NCI-H2081 (cell line): ENCODE measurements around the gene SIRT1.
"Not testable (repeated sequence)": the region's sequence is repeated elsewhere in the genome, so short reads cannot be mapped to it uniquely, and the experiment has no call there.

Source experiments
- DNase-seq, 2 experiments: peaks; one replicate each; lab custom pipeline; 2025; lab: John Stamatoyannopoulos, UW

SIRT1 gene

DNA sequence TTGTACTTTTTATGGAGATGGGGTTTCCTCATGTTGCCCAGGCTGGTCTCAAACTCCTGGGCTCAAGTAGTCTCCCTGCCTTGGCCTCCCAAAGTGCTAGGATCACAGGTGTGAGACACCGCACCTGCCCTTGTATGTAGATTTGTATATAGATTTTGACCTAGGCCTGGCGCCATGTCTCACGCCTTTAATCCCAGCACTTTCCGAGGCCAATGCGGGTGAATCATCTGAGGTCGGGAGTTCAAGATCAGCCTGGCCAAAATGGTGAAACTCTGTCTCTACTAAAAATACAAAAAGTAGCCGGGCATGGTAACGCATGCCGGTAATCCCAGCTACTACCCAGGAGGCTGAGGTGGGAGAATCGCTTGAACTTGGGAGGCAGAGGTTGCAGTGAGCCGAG lies 7.0 kb upstream of the SIRT1 start:
- DNase-seq = not testable (repeated sequence)

DNA sequence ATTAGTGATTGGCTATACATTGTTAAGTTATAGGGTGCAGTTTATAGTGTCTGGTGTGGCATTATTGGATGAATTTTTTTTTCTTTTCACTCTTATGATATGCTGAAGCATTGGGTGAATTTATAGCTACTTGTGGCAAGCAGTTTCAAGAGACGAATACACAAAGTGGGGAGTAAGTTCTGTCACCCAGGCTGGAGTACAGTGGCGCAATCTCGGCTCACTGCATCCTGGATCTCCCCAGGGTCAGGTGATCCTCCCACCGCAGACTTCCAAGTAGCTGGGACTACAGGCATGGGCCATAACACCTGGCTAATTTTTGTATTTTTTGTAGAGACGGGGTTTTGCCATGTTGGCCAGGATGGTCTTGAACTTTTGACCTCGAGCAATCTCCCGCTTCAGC lies 6.3 kb upstream of the SIRT1 start:
- DNase-seq = no peak

DNA sequence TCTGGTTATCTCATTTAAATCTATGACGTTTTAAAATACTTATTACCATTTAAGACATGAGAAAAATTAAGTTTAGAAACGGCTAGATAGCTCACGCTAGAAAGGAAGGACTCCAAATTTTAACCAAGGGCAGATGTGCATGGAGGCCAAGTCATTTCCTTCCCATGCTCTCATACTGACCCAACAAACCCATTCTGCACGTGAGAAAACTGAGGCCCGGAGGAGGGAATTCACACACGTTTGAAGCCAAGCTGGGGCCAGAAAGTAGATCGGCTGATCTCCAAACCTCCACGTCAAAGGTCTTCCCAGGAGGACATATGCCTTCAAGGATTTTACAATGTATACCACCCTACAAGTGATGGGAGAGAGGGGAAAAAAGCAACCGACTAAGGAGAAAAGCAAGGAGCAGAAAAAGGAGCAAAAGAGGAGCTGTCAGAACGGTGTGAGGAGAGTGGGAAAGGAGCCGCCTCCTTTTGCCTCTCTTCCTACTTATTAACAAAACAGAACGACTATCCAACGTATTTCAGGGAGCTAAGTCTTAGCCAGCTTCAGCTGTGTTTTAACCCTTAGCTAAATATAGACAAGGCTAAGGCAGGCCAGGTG lies 645 bp upstream of the SIRT1 start:
- no peak for DNase-seq

DNA sequence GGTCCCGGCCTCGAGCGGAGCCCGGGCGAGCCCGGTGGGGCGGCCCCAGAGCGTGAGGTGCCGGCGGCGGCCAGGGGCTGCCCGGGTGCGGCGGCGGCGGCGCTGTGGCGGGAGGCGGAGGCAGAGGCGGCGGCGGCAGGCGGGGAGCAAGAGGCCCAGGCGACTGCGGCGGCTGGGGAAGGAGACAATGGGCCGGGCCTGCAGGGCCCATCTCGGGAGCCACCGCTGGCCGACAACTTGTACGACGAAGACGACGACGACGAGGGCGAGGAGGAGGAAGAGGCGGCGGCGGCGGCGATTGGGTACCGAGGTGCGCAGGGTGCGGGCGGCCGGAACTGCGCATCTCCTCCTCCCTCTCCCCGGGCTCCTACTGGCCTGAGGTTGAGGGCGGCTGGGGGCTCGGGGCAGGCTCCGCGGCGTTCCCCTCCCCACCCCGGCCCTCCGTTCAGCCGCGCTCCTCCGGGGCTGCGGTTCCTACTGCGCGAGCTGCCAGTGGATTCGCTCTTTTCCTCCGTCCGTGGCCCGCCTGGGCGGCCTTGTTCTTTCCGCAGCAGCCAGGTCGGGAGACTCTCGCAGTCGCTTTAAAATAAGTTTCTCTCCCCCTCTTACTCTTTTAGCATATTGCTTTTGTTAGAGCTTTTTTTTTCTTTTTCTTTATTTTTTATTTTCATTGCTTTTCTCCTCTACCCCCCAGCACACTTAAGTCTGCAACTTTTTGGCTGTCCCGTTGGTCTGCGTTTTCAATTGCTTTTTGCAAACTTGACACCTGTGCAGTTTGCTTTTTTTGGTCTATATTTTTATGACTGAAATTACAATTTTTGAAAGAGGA lies 600 bp downstream of the SIRT1 start:
- DNase-seq = peak; percentile 44 to 66

DNA sequence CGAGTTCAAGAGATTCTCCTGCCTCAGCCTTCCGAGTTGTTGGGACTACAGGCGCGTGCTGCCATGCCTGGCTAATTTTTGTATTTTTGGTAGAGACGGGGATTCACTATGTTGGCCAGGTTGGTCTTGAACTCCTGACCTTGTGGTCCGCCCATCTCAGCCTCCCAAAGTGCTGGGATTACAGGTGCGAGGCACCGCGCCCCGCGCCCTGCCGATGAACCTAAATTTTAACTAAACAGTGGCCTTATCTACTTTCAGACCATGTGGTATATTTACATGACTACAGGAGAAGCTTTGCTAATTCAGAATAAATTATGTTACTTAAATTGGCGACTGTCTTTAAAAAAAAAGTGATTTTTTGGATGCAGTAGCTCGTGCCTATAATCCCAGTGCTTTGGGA lies 9.2 kb downstream of the SIRT1 start:
- no peak for DNase-seq

DNA sequence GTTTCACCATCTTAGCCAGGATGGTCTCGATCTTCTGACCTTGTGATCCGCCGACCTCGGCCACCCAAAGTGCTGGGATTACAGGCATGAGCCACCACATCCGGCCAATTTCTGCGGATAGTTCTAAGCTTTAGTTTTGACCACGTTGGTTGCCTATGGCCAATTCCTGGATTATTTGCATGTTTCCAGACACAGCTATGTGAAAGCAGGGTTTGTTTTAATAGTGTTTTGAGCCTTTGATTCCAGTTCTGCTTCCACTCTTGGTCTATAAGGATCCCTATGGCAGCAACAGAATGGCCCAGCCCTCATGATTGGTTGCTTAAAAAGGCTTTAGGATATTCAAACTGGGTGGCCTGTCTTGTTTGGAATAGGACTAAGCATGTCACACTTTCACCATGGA lies 19.1 kb downstream of the SIRT1 start:
- DNase-seq = no peak

DNA sequence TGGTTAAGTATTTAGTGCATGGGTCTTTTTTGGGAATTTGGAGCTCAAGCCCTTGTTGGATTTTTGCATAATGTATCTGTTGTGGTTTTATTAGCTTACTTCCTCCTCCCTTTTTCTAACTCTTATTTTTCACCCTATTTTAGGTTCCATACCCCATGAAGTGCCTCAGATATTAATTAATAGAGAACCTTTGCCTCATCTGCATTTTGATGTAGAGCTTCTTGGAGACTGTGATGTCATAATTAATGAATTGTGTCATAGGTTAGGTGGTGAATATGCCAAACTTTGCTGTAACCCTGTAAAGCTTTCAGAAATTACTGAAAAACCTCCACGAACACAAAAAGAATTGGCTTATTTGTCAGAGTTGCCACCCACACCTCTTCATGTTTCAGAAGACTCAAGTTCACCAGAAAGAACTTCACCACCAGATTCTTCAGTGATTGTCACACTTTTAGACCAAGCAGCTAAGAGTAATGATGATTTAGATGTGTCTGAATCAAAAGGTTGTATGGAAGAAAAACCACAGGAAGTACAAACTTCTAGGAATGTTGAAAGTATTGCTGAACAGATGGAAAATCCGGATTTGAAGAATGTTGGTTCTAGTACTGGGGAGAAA lies 28.0 kb downstream of the SIRT1 start:
- DNase-seq = no peak

DNA sequence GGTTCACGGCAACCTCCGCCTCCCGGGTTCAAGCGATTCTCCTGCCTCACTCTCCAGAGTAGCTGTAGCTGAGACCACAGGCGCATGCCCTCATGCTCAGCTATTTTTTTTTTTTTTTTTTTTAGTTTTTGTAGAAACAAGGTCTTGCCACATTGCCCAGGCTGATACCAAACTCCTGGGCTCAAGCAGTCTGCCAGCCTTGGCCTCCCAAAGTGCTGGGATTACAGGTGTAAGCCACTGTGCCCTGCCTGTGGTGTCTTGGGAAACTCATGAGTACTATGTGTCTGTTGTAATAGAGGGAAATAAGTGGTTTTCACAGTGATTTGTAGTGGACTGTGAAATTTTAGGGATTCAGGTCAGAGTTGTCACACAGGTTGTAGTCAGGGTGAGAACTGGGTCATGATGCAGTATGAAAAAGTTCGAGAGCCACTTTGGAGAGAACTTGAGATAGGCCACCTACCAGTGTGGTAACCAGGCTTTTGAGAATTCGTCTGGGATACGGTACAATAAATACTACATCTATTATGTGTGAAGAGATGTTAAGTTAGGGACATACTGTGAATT lies 30.4 kb downstream of the SIRT1 start:
- no peak for DNase-seq

DNA sequence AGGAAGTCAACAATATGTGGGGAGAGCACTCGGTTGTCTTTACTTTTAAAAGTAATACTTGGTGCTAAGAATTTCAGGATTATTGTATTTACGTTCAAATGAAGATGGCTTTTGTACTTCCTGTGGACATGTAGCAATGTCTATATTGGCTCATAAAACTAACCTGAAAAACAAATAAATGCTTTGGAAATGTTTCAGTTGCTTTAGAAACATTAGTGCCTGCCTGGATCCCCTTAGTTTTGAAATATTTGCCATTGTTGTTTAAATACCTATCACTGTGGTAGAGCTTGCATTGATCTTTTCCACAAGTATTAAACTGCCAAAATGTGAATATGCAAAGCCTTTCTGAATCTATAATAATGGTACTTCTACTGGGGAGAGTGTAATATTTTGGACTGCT lies 32.7 kb downstream of the SIRT1 start:
- no peak for DNase-seq

DNA sequence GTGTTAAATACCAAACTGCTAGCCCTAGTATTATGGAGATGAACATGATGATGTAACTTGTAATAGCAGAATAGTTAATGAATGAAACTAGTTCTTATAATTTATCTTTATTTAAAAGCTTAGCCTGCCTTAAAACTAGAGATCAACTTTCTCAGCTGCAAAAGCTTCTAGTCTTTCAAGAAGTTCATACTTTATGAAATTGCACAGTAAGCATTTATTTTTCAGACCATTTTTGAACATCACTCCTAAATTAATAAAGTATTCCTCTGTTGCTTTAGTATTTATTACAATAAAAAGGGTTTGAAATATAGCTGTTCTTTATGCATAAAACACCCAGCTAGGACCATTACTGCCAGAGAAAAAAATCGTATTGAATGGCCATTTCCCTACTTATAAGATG lies 33.2 kb downstream of the SIRT1 start:
- DNase-seq = no peak

DNA sequence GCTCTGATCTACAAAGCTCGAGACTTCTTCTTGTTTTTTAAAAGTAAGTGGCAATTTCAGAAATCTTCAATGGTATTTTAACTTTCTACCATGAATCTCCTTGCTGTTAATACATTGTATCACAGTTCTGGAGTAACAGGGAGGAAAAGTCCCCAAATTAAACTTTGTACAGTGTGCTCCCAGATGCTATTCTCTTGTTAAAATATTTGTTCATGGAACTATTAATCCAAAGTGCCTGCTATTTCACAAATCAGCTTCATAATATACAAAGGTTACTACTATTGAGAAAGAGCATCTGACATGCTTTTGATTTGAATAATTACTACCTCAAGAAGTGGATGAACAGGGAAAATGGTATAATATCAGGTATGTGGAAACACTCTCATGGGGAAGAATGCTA lies 36.6 kb downstream of the SIRT1 start:
- DNase-seq = no peak

DNA sequence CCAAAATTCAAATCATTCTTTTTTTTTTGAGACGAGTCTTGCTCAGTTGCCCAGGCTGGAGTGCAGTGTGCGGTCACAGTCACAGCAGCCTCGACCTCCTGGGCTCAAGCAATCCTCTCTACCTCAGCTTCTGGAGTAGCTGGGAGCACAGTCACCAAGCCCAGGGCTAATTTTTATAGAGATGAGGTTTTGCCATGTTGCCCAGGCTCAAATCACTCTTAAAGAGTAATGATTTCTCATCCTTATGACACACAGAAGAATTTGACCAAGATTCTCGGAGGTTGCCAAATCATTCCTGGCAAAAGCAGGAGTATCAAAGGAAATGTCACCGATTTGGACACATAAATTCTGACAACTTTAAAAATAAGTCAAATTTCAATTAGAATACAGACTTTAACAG lies 39.1 kb downstream of the SIRT1 start:
- no peak for DNase-seq

DNA sequence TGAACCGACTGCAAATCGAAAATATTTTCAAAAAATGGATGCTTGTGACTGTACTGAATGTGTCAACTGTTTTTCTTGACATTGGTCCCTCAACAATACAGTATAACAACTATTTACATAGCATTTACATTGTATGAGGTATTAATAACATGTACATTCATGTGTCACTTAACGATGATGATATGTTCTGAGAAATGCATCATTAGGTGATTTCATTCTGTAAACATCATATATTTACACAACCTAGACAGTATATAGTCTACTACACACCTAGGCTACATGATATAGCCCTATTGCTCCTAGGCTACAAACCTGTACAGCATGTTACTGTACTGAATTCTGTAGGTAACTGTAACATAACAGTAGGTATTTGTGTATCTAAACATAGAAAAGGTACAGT lies 39.7 kb downstream of the SIRT1 start:
- no peak for DNase-seq

DNA sequence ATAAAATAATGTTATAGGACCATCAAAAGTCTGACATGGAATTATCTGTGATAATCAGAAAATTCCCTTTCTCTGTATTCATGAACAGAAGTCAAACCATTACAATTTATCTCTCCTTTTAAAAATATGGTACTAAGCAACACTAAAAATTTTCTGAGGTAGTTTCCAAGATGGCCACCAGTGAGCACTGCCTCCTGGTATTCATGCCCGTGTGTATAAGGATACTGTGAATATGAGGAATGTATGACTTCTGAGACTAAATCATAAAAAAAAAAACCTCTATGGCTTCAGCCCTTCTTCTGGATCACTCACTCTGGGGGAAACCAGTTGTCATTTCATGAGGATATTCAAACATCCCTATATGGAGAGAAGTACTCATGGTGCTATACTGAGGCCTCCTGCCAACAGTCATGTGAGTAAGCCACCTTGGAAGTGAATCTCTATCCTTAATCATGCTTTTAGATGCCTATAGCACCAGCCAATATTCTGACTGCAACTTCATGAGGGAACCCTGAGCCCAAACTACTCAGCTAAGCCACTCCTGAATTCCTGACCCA lies 41.1 kb downstream of the SIRT1 start:
- no peak for DNase-seq

DNA sequence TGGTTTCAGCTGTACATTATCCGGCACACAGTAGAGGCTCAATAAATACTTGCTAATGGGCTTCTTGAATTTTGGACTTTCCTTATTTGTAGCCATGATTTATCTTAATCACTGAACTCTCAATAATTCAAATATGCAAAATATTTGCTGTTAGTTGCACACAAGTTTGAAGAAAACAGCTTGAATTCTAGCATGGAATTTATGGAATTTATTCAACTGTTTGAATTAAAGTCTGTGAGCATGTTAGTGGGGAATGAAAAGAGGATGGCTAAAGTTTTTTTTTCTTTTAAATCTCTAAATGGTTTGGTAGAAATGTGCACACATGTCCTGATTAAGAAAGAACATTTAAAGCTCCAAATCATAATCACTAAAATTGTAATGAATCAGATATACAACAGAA lies 42.5 kb downstream of the SIRT1 start:
- no peak for DNase-seq

DNA sequence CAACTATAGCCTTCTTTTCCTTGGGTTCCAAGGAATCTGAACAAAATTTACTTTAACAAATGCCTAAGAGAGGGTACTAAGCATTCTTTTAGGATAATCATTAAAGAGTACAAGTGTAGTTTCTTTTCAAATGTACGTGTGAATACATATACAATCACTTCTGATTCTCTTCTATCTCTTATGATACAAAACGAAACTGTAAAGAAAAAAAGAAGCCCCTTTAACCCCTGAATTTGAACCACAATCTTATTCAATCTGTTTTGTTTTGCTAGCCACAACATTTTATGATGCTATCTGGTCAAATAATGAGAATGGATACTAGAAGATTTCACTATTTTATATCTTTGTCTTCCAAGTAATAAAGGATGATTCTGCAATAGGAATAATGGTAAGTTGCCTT lies 48.7 kb downstream of the SIRT1 start:
- no peak for DNase-seq

DNA sequence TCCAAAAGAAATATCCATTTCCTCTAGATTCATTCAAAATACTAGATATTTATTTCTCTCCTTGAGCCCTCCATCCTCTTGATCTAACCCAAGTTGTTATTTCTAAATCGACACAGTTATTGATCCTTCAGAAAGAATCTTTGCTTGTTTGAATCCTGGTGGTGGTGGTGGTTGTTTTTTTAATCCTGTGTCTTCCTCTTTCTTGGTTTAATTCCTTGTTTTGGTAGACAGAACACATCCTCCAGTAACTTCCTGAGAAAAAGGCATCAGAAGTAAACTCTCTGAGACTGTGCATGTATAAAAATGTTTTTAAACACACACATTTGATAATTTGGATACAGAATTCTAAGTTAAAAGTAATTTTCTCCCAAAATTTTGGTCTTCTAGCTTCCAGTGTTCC lies 49.9 kb downstream of the SIRT1 start:
- no peak for DNase-seq

DNA sequence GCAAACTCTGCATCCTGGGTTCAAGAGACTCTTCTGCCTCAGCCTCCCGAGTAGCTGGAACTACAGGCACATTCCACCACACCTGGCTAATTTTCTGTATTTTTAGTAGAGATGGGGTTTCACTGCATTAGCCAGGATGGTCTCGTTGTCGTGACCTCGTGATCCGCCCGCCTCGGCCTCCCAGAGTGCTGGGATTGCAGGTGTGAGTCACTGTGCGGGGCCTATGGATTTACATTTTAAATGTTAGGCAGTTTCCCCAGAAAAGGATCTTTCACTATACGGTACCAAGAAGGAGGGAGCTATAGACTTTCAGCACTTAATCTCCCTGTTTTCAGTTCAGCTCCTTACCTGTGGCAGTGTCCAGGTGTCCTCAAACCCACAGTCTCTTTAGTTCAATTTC lies 50.8 kb downstream of the SIRT1 start:
- no peak for DNase-seq

DNA sequence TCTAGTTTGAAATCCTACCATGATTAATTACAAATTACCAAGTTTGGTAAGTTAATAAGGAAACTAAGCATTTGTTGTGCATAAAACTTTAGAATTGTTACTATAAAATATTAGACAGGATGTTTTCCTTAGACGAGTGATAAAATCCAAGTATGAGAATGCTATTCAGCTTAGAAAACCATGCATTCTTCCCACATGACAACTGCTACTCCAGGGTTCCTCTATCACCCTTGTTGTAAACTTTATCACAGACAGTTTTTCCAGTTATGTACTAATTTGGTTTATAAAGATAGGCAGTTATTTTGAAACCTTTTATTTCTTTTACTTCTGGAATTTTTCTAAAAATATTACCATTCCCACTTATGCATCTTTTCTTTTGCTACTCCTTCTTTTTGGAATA lies 52.0 kb downstream of the SIRT1 start:
- DNase-seq = no peak

DNA sequence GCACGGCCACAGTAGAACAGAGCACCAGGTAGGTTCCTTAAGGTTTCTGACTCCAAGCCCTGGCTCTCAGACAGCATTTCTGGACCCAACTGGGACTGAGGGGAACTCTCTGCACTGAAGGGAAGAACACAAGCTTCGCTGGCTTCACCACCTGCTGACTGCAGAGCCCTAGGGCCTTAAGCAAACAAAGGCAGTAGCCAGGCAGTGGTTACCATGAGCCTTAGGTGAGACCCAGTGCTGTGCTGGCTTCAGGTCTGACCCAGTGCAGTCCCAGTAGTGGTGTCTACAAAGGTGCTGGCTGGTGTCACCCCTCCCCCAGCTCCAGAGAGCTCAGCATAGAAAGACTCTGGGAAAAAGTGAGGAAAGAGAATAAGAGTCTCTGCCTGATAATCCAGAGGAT lies 59.5 kb downstream of the SIRT1 start:
- DNase-seq = no peak

DNA sequence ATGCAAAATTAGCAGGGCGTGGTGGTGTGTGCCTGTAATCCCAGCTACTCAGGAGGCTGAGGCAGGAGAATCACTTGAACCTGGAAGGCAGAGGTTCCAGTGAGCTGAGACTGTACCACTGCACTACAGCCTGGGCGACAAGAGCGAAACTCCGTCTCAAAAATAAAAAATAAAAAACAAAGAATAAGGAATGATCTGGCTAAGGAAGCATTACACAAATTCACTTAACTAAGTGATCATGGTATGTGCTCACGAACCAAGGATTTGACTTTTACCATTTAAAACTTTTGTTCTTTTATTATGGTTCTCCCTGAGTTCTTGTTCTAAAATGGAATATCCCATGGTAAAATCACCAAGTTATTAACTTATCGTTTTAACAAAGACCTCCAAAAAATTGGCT lies 71.2 kb downstream of the SIRT1 start:
- DNase-seq = no peak

DNA sequence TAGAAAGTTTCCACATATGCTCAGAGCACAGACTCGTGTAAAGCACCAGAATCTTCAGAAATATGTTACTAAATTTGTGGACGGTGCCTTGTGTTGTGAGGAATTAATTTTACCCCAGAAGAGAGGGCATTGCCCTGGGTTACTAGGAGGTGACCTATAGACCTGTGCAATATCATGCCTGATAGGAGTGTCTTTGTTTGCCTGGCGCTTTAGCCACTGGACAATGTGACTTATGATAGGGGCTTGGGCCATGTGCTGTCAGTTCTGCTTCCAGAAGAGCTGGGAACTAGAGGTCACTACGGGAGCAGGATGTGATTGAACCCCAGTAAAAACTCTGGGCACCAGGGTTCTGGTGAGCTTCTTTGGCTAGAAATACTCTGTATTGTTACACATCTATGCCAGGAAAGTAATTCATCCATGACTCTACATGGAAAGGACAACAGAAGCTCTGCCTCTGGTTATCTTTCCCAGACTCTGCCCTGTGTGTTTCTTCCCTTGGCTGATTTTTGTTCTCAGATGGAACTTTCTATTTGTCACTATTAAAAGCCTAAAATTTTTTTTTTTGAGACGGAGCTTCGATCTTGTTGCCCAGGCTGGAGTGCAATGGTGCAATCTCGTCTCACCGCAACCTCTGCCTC lies 75.5 kb downstream of the SIRT1 start:
- no peak for DNase-seq
